Activated CD4-positive, alpha-beta T cell treated with anti-CD3 and anti-CD28 coated beads, Interleukin-2, amount 50 U/mL, for 24 hours (primary cell): Measurements from ENCODE around the gene MKNK2.
"Not testable (repeated sequence)": the region's sequence is repeated elsewhere in the genome, so short reads cannot be mapped to it uniquely, and the experiment has no call there.

Experiments used
- DNase-seq, 2 donors: peaks; one replicate each; pipeline ENCODE4 v3.0.0-alpha.2; 2020; ENCODE audit warnings: low read depth in 1 of 2, low spot score in 1 of 2

The MKNK2 gene

DNA sequence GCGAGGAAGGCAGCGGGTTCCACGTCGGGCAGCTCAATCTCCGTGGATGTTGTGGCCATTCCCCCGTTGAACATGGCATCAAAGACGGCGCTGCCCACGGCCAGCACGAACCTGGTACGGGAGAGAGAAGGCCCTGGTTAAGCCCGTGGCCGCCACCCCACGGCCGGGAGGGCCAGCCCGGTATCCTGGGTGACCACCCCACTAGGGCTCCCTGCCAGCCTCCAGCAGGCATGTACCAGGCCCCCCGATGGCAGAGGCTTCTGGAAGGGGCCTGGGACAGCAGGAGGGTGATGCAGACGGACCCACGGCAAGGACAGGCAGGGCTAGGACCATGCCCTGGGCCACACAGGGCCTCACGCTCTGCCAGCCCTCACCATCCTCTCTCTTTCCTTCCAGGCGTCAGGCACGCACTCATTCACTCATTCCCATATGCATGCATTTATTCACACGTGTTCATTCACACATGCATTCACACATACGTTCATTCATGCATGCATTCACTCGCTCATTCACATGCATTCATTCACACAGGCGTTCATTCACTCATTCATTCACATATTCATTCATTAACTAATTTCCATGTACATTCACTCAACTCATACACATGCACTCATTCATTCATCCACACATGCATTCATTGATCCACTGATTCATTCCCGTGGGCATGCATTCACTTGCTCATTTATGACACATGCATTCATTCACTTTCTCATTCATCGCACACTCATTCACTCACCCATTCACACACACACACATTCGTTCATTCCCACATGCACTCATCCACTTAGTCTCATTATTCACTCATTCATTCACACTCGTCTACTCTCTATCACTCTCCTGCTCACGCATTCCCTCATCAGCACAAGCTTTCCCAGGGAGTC is 53.5 kb downstream of the MKNK2 start:
- DNase-seq, result no peak

DNA sequence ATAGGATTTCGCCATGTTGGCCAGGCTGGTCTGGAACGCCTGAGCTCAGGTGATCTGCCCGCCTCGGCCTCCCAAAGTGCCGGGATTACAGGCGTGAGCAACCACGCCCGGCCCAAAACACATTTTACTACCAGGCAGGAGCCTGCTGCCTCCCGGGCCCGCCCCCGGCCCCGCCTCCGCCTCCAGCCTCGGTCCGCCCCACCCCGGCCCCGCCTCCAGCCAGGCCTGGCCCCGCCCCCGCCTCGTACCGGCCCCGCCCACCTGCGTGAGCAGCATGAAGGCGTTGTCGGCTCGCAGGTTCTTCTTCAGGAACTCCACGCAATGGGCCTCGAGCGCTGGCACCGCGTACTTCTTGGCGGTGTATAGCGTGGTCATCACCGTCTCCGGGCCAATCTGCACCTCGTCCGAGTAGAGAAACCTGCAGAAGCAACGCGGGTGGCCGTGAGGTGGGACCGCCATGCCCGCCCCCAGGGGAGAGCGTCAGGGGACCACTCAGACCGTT is 58.2 kb downstream of the MKNK2 start:
- peak in 1 of 2 donors; percentile 20 for DNase-seq

DNA sequence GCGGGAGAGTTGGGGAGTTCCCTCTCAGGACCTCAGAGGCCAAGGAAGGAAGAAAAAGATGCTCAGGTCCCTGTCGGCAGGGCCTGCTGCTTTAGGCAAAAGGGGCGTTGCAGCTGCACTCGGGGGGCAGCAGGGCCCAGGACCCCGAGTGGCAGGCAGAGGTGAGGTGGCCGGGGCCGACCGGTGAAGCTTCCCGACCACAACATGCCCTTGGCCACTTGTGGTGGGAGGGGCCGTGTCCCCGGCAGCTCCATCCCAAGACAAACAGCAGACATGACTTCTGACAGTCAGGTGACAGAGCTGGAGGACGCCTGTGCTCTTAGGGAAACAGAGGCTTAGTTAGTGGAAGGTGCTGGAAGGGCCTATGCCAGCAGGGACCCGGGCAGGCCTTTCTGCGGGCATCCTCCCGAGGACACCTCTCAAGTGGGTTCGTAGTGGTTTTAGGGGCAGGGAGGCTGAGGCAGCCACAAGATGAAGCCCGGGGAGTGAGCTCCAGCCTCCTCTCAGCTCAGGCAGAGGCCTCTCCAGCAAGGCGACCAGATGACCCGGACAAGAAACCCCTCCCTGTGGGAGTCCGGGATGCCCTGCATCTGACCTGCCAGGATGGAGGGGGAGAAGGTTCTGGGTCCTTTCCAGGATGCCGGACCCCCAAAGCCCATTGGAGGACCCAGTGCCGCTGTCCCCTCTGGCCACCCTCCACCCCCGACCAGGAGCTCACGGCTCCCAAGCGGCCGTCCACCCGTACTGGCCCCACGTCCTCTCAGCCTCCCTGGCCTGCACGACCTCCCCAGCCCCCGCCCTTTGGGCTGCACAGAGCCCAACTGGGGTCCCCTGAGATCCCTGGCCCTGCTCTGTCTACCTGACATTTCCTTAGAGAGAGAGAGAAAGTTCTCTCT is 59.8 kb downstream of the MKNK2 start:
- DNase-seq, result no peak

DNA sequence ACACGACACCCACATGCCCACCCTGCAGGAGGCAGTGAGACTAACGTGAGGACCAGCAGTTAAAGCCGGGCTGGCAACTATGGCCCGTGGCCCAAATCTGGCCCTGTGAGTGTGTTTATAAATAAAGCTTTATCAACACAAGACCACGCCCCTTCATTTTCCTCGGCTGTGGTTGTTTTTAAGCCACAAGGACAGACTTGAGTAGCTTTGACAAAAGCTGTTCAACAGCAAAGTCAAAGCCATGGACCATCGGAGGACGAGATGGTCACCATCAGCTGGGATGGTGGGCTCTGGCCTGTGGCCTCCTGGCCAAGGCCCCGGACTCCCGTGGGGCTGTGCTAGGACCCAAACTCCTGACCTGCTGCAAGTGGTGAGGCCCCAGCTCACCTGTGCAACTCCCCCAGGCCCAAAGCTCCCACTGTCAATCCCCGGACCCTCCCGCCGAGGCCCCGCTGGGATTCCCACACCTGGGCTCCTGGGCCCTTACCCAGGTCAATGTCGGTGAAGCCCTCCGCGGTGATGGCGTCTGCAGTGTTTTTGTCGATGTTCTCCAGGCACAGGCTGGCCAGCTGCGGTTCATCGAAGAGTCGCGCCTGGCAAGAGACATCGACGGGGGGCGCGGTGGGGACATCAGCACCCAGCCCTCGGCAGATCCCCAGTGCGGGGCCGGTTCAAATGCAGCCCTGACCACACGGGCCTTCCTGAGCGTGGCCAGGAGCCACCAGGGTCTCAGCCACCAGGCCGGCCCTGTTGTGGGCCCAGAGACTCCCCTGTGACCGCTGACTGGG is 60.6 kb downstream of the MKNK2 start:
- DNase-seq, result no peak

GRCh38 chr19:1989513-1990229 is 61.4 kb downstream of the MKNK2 start:
- no peak for DNase-seq

DNA sequence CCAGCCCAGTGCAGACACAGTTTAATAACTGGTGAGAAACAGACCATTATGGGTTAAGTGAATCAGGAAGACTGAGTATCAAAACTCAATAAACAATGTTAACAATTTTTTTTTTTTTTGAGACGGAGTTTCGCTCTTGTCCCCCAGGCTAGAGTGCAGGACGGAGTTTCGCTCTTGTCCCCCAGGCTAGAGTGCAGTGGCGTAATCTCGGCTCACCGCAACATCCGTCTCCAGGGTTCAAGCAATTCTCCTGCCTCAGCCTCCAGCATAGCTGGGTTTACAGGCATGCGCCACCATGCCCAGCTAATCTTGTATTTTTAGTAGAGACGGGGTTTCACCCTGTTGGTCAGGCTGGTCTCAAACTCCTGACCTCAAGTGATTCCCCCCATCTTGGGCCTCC is 62.6 kb downstream of the MKNK2 start:
- not testable (repeated sequence) for DNase-seq
